Hepatocyte (in vitro differentiated cells): ENCODE results near the gene USH2A. TPM values are rescaled to one million over a fixed set of nuclear protein-coding genes. Genes with fewer than 3 reads are reported as not detected.

ENCODE experiments used
- DNase-seq: peaks from one replicate; pipeline ENCODE4 v3.0.0-alpha.2; 2016; ENCODE audit warnings: low spot score
- H2AFZ ChIP-seq: fragments of 200-600 bp; sonication (generic); 2 replicates; pipeline ENCODE4 v1.6.0; 2016; ENCODE audit warnings: antibody characterized with exemption, mild to moderate bottlenecking
- H3K27ac ChIP-seq: fragments of 200-600 bp; sonication (generic); 2 replicates; pipeline ENCODE4 v1.5.1; 2016; ENCODE audit warnings: mild to moderate bottlenecking
- H3K27me3 ChIP-seq: fragments of 200-600 bp; sonication (generic); 2 replicates; pipeline ENCODE4 v1.6.1; 2016
- H3K36me3 ChIP-seq: fragments of 200-600 bp; sonication (generic); replicated peaks from 2 replicates; pipeline ENCODE4 v1.5.1; 2016; ENCODE audit warnings: low read depth; ENCODE audit not compliant: insufficient read depth
- H3K4me1 ChIP-seq: fragments of 200-600 bp; sonication (generic); 2 replicates; pipeline ENCODE4 v1.5.1; 2016; ENCODE audit warnings: mild to moderate bottlenecking, moderate library complexity; ENCODE audit not compliant: insufficient read depth
- H3K4me2 ChIP-seq: fragments of 200-600 bp; sonication (generic); 2 replicates; pipeline ENCODE4 v1.6.0; 2016
- H3K4me3 ChIP-seq: fragments of 200-600 bp; sonication (generic); 2 replicates; pipeline ENCODE4 v1.5.1; 2016; ENCODE audit warnings: mild to moderate bottlenecking
- H3K79me2 ChIP-seq: fragments of 200-600 bp; sonication (generic); 2 replicates; pipeline ENCODE4 v1.6.0; 2017; ENCODE audit warnings: mild to moderate bottlenecking
- H3K9me2 ChIP-seq: fragments of 200-600 bp; sonication (generic); replicated peaks from 2 replicates; pipeline ENCODE4 v1.6.0; 2017; ENCODE audit warnings: mild to moderate bottlenecking; ENCODE audit not compliant: insufficient read depth
- H3K9me3 ChIP-seq: fragments of 200-600 bp; sonication (generic); 2 replicates; pipeline ENCODE4 v1.5.1; 2016; ENCODE audit warnings: low read depth, mild to moderate bottlenecking
- H4K20me1 ChIP-seq: fragments of 200-600 bp; sonication (generic); 2 replicates; pipeline ENCODE4 v1.6.0; 2016; ENCODE audit warnings: mild to moderate bottlenecking; ENCODE audit not compliant: insufficient read depth, poor library complexity, severe bottlenecking
- CTCF ChIP-seq: fragments of 200-600 bp; sonication (generic); IDR thresholded peaks from 2 replicates; pipeline ENCODE4 v1.5.1; 2016; ENCODE audit warnings: antibody characterized with exemption, mild to moderate bottlenecking; ENCODE audit not compliant: poor library complexity
- EZH2 ChIP-seq: fragments of 200-600 bp; sonication (generic); IDR thresholded peaks from 2 replicates; pipeline ENCODE4 v1.6.1; 2016; ENCODE audit warnings: antibody characterized with exemption, mild to moderate bottlenecking, borderline replicate concordance
- EZH2phosphoT487 ChIP-seq: fragments of 200-600 bp; sonication (generic); IDR thresholded peaks from one replicate; pipeline ENCODE4 v1.6.1; 2018; ENCODE audit warnings: antibody characterized with exemption, mild to moderate bottlenecking, low read depth, moderate library complexity; ENCODE audit not compliant: unreplicated experiment, severe bottlenecking
- WGBS: methylation state at CpG from one replicate; pipeline ENCODE4 v1.1.6; 2016; ENCODE audit warnings: low lambda C conversion rate; ENCODE audit errors: missing lambda C conversion rate; 5-methylcytosine and 5-hydroxymethylcytosine counted together
- polyA plus RNA-seq: library from polyadenylated mRNA; unstranded; fragments of >200 nt; fragmentation: Nextera tagmentation; extraction: Ambion mirVana; gene quantifications from 2 replicates; pipeline ENCODE4 v1.2.1, GENCODE V29; 2016
- total RNA-seq: library from RNA; depleted of rRNA; stranded (reverse); fragments of >200 nt; gene quantifications from 2 replicates; pipeline ENCODE4 v1.2.3, GENCODE V29; 2014

USH2A gene
- total and polyA plus RNA-seq, 2 experiments from 2014 or later, result 0.07 TPM; not detected in 1

DNA sequence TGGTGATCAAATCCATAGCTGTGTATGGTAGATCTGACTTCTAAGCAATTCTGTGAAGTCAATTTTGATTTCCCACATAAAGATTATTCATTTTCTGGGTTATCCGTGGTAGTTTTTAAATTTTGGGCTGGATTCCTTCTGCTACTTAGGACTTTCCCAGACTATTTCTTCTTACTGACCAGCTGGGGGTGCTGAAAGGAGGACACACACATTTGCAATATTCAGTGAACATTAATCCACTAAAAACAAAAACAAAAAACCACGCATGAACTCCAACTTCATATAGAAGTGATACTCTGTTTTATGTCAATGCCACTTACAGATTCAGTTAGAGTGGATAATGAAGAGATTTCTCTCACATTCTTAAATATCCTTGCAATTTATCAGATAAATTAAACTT, 750.8 kb downstream of the USH2A start:
- H4K20me1 ChIP-seq, result no peaks in the 10 kb centered on the region
- 95% methylated on average over 2 of the region's 2 CpGs for WGBS
- no peaks in the 10 kb centered on the region for H3K79me2 ChIP-seq
- no peaks in the 10 kb centered on the region for H3K9me2 ChIP-seq
- H3K9me3 ChIP-seq, result no peaks in the 10 kb centered on the region
- no peak for TF ChIP-seq CTCF
- no peak for TF ChIP-seq EZH2phosphoT487
- no peak for TF ChIP-seq EZH2
- H3K4me1 ChIP-seq, result no peaks in the 10 kb centered on the region
- no peak overlapping the region for H2AFZ ChIP-seq
- DNase-seq, result no peak
- H3K27me3 ChIP-seq, result no peaks in the 10 kb centered on the region
- H3K4me3 ChIP-seq, result no peak overlapping the region
- H3K36me3 ChIP-seq, result no peaks in the 10 kb centered on the region
- no peak overlapping the region for H3K27ac ChIP-seq
- H3K4me2 ChIP-seq, result no peak overlapping the region

GRCh38 chr1:215669806-215670491, 753.3 kb downstream of the USH2A start:
- WGBS, result 38% methylated on average over 4 of the region's 4 CpGs
- TF ChIP-seq EZH2 (no peak), EZH2phosphoT487 (no peak), CTCF (no peak)
- no peak overlapping the region for H3K4me3 ChIP-seq

GRCh38 chr1:215667761-215668160, 755.5 kb downstream of the USH2A start:
- Histone ChIP-seq H3K4me1 (no peaks in the 10 kb centered on the region), H4K20me1 (no peaks in the 10 kb centered on the region), H3K9me3 (no peaks in the 10 kb centered on the region), H3K27me3 (no peaks in the 10 kb centered on the region), H3K4me3 (no peak overlapping the region), H2AFZ (no peak overlapping the region), H3K79me2 (no peaks in the 10 kb centered on the region), H3K27ac (no peak overlapping the region), H3K36me3 (no peaks in the 10 kb centered on the region), H3K9me2 (no peaks in the 10 kb centered on the region), H3K4me2 (no peak overlapping the region)
- DNase-seq, result no peak
- TF ChIP-seq EZH2 (no peak), CTCF (no peak), EZH2phosphoT487 (no peak)
- 87% methylated on average over 2 of the region's 2 CpGs for WGBS

More at GRCh38 chr1:215669806-215670491, 753.3 kb downstream of the USH2A start:
- Histone ChIP-seq H3K4me1 (no peaks in the 10 kb centered on the region), H3K36me3 (no peaks in the 10 kb centered on the region), H3K9me2 (no peaks in the 10 kb centered on the region), H3K9me3 (no peaks in the 10 kb centered on the region), H3K27me3 (no peaks in the 10 kb centered on the region), H3K27ac (no peak overlapping the region), H3K79me2 (no peaks in the 10 kb centered on the region), H3K4me2 (no peak overlapping the region), H2AFZ (no peak overlapping the region), H4K20me1 (no peaks in the 10 kb centered on the region)
- DNase-seq, result no peak
